Trophoblast cell (in vitro differentiated cells and primary cell): ENCODE results near the gene P2RY2.

Source experiments
- DNase-seq, 2 donors: peaks; one replicate each; pipeline ENCODE4 v3.0.0-alpha.2; 2016
- H2AFZ ChIP-seq: 2 replicates; pipeline ENCODE4 v1.6.1; 2013; ENCODE audit warnings: low read length, moderate library complexity, mild to moderate bottlenecking; ENCODE audit not compliant: insufficient read depth, poor library complexity
- H2AK5ac ChIP-seq: 2 replicates; pipeline ENCODE4 v1.6.1; 2013; ENCODE audit warnings: mild to moderate bottlenecking, low read length
- H2BK120ac ChIP-seq: 2 replicates; pipeline ENCODE4 v1.6.1; 2013; ENCODE audit warnings: low read length, mild to moderate bottlenecking, moderate library complexity; ENCODE audit not compliant: insufficient read depth, poor library complexity
- H2BK12ac ChIP-seq: 2 replicates; pipeline ENCODE4 v1.6.1; 2013; ENCODE audit warnings: mild to moderate bottlenecking, low read length, moderate library complexity
- H2BK5ac ChIP-seq: 2 replicates; pipeline ENCODE4 v1.6.1; 2013; ENCODE audit warnings: low read length, low read depth, moderate library complexity, mild to moderate bottlenecking; ENCODE audit not compliant: poor library complexity
- H3K14ac ChIP-seq: 2 replicates; pipeline ENCODE4 v1.6.1; 2013; ENCODE audit warnings: mild to moderate bottlenecking, low read length
- H3K18ac ChIP-seq: 2 replicates; pipeline ENCODE4 v1.6.1; 2013; ENCODE audit warnings: mild to moderate bottlenecking, low read length
- H3K23ac ChIP-seq: 2 replicates; pipeline ENCODE4 v1.6.1; 2013; ENCODE audit warnings: low read length
- H3K27ac ChIP-seq: 2 replicates; pipeline ENCODE4 v1.5.1; 2013; ENCODE audit warnings: low read depth, mild to moderate bottlenecking, inconsistent platforms, low read length, moderate library complexity
- H3K27me3 ChIP-seq: 2 replicates; pipeline ENCODE4 v1.6.1; 2013; ENCODE audit warnings: inconsistent platforms, mild to moderate bottlenecking, low read length, moderate library complexity; ENCODE audit not compliant: insufficient read depth
- H3K36me3 ChIP-seq, 2 experiments: 1 replicate in 1 of 2; 2 replicates in 1 of 2; pipeline ENCODE4 v1.6.1; 2013; ENCODE audit warnings: low read length in 2 of 2, mild to moderate bottlenecking in 2 of 2, moderate library complexity in 1 of 2; ENCODE audit not compliant: insufficient read depth in 2 of 2, control insufficient read depth in 1 of 2
- H3K4ac ChIP-seq: 2 replicates; pipeline ENCODE4 v1.6.1; 2013; ENCODE audit warnings: low read depth, mild to moderate bottlenecking, low read length, moderate library complexity
- H3K4me1 ChIP-seq, 2 experiments: 1 replicate in 1 of 2; 2 replicates in 1 of 2; pipeline ENCODE4 v1.6.1; 2013; ENCODE audit warnings: low read length in 2 of 2, mild to moderate bottlenecking in 2 of 2, moderate library complexity in 1 of 2; ENCODE audit not compliant: insufficient read depth in 2 of 2, control insufficient read depth in 1 of 2
- H3K4me2 ChIP-seq: 2 replicates; pipeline ENCODE4 v1.6.1; 2013; ENCODE audit warnings: inconsistent platforms, mild to moderate bottlenecking, low read length, moderate library complexity
- H3K4me3 ChIP-seq: 2 replicates; pipeline ENCODE4 v1.5.1; 2013; ENCODE audit warnings: mild to moderate bottlenecking, low read depth, low read length, inconsistent platforms
- H3K79me1 ChIP-seq: one replicate; pipeline ENCODE4 v1.6.1; 2013; ENCODE audit warnings: low read length
- H3K79me2 ChIP-seq: 2 replicates; pipeline ENCODE4 v1.6.1; 2013; ENCODE audit warnings: low read length, mild to moderate bottlenecking; ENCODE audit not compliant: control insufficient read depth, insufficient read depth, poor library complexity
- H3K9ac ChIP-seq: 2 replicates; pipeline ENCODE4 v1.6.1; 2013; ENCODE audit warnings: mild to moderate bottlenecking, low read length
- H3K9me3 ChIP-seq: 2 replicates; pipeline ENCODE4 v1.6.1; 2013; ENCODE audit warnings: low read depth, mild to moderate bottlenecking, control low read depth, inconsistent platforms, low read length; ENCODE audit not compliant: insufficient read depth
- H4K12ac ChIP-seq: 2 replicates; pipeline ENCODE4 v1.6.1; 2013; ENCODE audit warnings: low read depth, mild to moderate bottlenecking, low read length, moderate library complexity
- H4K8ac ChIP-seq: 2 replicates; pipeline ENCODE4 v1.6.1; 2013; ENCODE audit warnings: low read depth, mild to moderate bottlenecking, low read length, moderate library complexity
- H4K91ac ChIP-seq: one replicate; pipeline ENCODE4 v1.6.1; 2013; ENCODE audit warnings: low read depth, mild to moderate bottlenecking, low read length, moderate library complexity
- WGBS: extraction: QIAGEN DNeasy Blood & Tissue Kit; methylation state at CpG from one replicate; pipeline ENCODE4 v1.1.7; 2013; ENCODE audit warnings: missing lambda C conversion rate; ENCODE audit not compliant: insufficient read length, insufficient coverage; ENCODE audit errors: extremely low coverage; 5-methylcytosine and 5-hydroxymethylcytosine counted together

The P2RY2 gene

GRCh38 chr11:73217810-73218105 is 323 bp upstream of the P2RY2 start:
- Histone ChIP-seq H3K4me2 (peak overlapping the region; percentile 73), H3K4me3 (peak overlapping the region; percentile 70), H3K4ac (no peak overlapping the region), H3K4me1 (peaks cover 24 to 38% of the 10 kb centered on the region in 2 experiments), H2AFZ (peak overlapping the region; percentile 7), H3K36me3 (no peaks in the 10 kb centered on the region), H3K79me1 (peaks cover 10% of the 10 kb centered on the region), H3K79me2 (no peaks in the 10 kb centered on the region), H3K14ac (peak overlapping the region; percentile 38), H2AK5ac (peak overlapping the region; percentile 71), H4K8ac (peak overlapping the region; percentile 8), H3K9me3 (no peaks in the 10 kb centered on the region), H2BK5ac (no peak overlapping the region), H2BK12ac (peak overlapping the region; percentile 60), H3K23ac (no peak overlapping the region), H3K27me3 (no peaks in the 10 kb centered on the region), H3K27ac (no peak overlapping the region), H2BK120ac (peak overlapping the region; percentile 69), H4K91ac (peak overlapping the region; percentile 69), H3K18ac (peak overlapping the region; percentile 60), H3K9ac (no peak overlapping the region), H4K12ac (no peak overlapping the region)
- no peak for DNase-seq
- no CpG with 5 or more reads among the region's 14 CpGs for WGBS

GRCh38 chr11:73218830-73219215 is 742 bp downstream of the P2RY2 start:
- no peaks in the 10 kb centered on the region for H3K79me2 ChIP-seq
- peak overlapping the region; percentile 60 for H3K18ac ChIP-seq
- H3K9me3 ChIP-seq: no peaks in the 10 kb centered on the region
- no peaks in the 10 kb centered on the region for H3K36me3 ChIP-seq
- peaks cover 10% of the 10 kb centered on the region for H3K79me1 ChIP-seq
- peak overlapping the region; percentile 70 for H3K4me3 ChIP-seq
- no peak overlapping the region for H3K4ac ChIP-seq
- no peak overlapping the region for H2BK5ac ChIP-seq
- no peak for DNase-seq
- H3K27ac ChIP-seq: no peak overlapping the region
- peak overlapping the region; percentile 7 for H2AFZ ChIP-seq
- H2BK12ac ChIP-seq: no peak overlapping the region
- no peak overlapping the region for H2BK120ac ChIP-seq
- H4K8ac ChIP-seq: no peak overlapping the region
- no peak overlapping the region for H2AK5ac ChIP-seq
- H3K9ac ChIP-seq: no peak overlapping the region
- WGBS: no CpG with 5 or more reads among the region's 9 CpGs
- peak overlapping the region; percentile 69 for H4K91ac ChIP-seq
- peak overlapping the region; percentile 73 for H3K4me2 ChIP-seq
- H3K14ac ChIP-seq: no peak overlapping the region
- no peak overlapping the region for H3K23ac ChIP-seq
- peaks cover 23 to 36% of the 10 kb centered on the region in 2 experiments for H3K4me1 ChIP-seq
- no peaks in the 10 kb centered on the region for H3K27me3 ChIP-seq
- H4K12ac ChIP-seq: no peak overlapping the region

- Histone ChIP-seq H2BK12ac (peak overlapping the region; percentile 18), H3K79me1 (peaks cover 17% of the 10 kb centered on the region), H3K36me3 (no peaks in the 10 kb centered on the region), H3K4me2 (peak overlapping the region; percentile 73), H3K4me3 (no peak overlapping the region), H3K14ac (no peak overlapping the region), H3K18ac (no peak overlapping the region), H3K9me3 (no peaks in the 10 kb centered on the region), H4K12ac (no peak overlapping the region), H2AFZ (peak overlapping the region; percentile 23), H3K9ac (no peak overlapping the region), H3K4me1 (peaks cover 31 to 43% of the 10 kb centered on the region in 2 experiments), H3K27me3 (no peaks in the 10 kb centered on the region), H2BK5ac (no peak overlapping the region), H3K4ac (peak overlapping the region; percentile 17), H3K79me2 (peaks cover 3% of the 10 kb centered on the region), H3K27ac (no peak overlapping the region), H4K91ac (no peak overlapping the region), H3K23ac (no peak overlapping the region), H4K8ac (no peak overlapping the region), H2AK5ac (peak overlapping the region; percentile 22), H2BK120ac (peak overlapping the region; percentile 48)
- no CpG with 5 or more reads among the region's 6 CpGs for WGBS
- DNase-seq: no peak
These were observed 1.6 kb downstream of the P2RY2 start for GRCh38 chr11:73219396-73220285.

- no peaks in the 10 kb centered on the region for H3K27me3 ChIP-seq
- no peak overlapping the region for H4K91ac ChIP-seq
- no peak overlapping the region for H2AFZ ChIP-seq
- H3K4me2 ChIP-seq: no peak overlapping the region
- H2BK120ac ChIP-seq: no peak overlapping the region
- H3K4me1 ChIP-seq: peaks cover 47 to 60% of the 10 kb centered on the region in 2 experiments
- peaks cover 3% of the 10 kb centered on the region for H3K79me2 ChIP-seq
- no peak overlapping the region for H3K27ac ChIP-seq
- no peaks in the 10 kb centered on the region for H3K9me3 ChIP-seq
- no peak overlapping the region for H4K12ac ChIP-seq
- H3K18ac ChIP-seq: no peak overlapping the region
- no peak overlapping the region for H2AK5ac ChIP-seq
- H3K23ac ChIP-seq: no peak overlapping the region
- no peak overlapping the region for H4K8ac ChIP-seq
- no peak overlapping the region for H3K4me3 ChIP-seq
- no peaks in the 10 kb centered on the region for H3K36me3 ChIP-seq
- no peak overlapping the region for H2BK5ac ChIP-seq
- peaks cover 26% of the 10 kb centered on the region for H3K79me1 ChIP-seq
- H3K4ac ChIP-seq: no peak overlapping the region
- H3K14ac ChIP-seq: no peak overlapping the region
- H2BK12ac ChIP-seq: peak overlapping the region; percentile 17
- WGBS: no CpG with 5 or more reads among the region's 4 CpGs
- no peak for DNase-seq
- H3K9ac ChIP-seq: no peak overlapping the region
These were observed 3.4 kb downstream of the P2RY2 start for GRCh38 chr11:73221451-73221850.
